Activated naive CD4-positive, alpha-beta T cell (primary cell): ENCODE data around the gene PTPRD.

ENCODE experiments used
- DNase-seq, 4 experiments: peaks; one replicate each; lab custom pipeline; 2025; lab: John Stamatoyannopoulos, UW

The PTPRD gene

DNA sequence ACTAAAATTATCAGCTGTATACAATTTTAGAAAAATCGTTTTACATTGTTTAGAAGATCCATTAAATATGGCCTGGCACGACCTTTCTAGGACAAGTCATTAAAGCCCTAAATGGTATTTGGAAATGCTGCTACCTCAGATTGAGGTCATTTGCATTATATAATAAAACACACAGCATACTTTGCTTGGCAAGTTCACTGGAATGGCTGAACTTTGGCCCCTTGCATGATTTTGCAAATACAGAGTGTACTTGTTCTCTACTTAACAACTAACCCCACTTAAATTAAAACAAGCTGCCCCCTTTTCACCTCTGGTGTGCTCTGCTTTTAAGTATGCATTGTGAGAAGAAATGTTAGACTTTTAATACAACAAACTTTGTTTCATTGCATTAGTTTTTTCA, 860.1 kb downstream of the PTPRD start:
- no peak for DNase-seq

DNA sequence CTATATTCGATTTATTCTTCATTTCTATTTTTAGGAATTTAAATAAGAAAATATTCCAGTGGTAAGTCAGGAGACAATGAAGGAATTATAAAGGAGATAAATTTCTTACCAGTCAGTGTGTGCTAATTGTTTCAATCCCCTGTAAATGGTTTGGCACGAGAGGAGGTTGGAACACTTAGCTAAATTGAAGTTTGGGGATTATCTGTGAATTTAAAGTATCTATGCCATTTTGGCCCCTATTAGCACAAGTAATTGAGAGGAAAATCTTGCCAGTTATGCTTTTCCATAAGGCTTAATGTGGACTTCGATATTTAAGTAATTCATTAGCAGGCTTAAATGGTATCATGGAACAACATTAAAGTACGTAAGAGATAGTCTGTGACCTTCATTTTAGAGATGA, 860.8 kb downstream of the PTPRD start:
- no peak for DNase-seq

DNA sequence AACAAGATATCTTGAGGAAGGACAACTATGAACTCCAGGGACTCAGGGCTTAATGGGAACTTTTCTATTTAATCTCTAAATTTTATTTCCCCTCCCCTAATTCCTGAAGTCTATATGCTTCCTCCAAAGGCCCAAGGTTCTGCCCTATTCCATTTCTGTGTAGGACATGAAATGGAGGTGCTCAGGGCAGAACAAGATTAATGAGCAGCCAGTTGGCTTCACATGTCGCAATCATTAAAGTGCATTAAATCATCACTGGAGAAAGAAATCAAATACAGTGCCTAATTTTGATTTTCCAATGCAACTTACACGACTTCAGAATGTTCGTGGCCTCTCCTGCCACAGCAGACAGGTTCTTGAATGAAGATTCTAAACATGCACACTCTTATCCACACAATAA, 862.1 kb downstream of the PTPRD start:
- no peak for DNase-seq

DNA sequence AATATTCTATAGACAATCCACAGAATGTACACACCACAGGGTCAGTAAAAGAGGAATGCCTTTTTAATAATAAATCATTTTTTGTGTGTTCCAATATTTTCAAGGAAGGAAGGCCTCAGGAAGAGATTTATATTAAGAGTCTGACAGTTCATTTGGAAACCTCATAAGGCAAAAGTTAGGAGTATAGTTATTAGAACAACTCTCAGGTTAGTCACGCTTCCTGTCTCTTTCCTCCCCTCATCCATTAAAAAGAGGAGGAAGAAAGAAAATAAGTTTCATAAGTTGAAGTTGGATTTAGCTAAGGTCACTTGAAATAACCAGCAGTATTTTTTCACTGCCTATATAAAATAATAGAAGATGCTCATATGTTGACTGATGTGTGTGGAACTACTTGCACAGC, 863.2 kb downstream of the PTPRD start:
- DNase-seq = no peak

DNA sequence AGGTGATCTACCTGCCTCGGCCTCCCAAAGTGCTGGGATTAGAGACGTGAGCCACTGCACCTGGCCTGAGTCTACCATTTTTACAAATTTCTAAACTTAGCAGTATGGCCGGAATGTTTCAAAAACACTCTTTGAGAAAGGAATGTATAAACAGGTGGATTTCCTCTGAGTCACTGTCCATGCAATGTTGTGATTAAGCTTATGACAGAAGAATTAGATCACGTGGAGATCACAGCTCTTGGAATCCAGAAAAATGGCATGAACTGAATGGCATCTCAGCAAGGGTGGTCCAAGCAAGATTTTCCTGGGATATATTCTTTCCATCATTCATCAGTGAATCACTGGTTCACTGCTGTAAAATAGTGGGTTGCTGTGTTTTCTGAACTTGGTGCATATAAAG, 865.0 kb downstream of the PTPRD start:
- DNase-seq = no peak

DNA sequence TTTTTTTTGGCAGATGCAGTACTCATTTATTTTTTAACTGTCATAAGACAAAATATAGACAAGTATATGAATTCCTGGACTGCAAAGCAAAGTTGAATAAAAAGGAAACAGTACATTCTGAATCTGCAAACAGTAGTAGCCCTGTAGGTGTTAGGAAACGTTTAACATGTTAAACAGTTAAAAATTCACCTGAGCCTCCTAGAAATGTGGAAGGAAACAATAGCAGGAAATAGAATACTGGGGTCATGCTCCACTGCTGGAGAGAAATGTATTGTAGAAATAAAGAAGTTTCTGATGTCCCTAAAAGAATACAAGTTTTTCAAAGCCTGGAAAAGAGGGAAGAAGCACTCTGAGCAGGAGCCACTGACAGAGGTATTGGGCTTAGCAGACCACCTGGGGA, 866.0 kb downstream of the PTPRD start:
- no peak for DNase-seq

DNA sequence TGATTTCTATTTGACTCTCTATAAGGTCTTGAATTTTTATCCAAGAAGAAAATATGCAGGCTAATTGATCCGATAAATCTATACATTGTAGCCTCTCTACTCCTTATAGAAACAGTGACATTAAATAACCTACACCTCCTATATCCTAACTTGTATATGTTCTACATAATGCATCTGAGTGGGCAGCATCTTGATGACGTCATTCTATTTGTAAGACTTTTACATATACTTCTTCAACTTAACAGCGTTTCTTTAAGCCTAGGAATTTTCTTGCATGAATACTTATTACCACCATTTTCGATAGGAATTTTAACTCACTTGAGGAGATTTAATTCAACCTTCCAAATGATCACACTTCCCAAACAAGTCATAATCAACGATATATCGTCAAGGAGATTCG, 869.0 kb downstream of the PTPRD start:
- no peak for DNase-seq

DNA sequence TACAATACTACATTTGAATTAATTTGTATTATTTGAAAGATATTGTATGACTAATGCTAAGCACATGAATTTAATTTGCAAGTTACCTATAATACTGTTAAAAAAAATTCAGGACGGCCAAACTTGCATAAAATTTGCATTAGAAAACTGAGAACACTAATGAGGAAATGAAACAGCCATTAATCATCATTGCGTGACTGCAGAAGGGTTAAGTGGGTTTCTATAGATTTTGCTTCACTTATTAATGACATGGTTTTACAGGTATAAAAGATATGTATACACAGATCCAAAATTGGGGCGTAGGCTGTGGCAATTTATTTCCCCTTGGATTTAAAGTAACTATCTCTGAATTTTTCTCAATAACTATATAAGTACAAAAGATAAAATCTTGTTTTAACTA, 882.6 kb downstream of the PTPRD start:
- no peak for DNase-seq

DNA sequence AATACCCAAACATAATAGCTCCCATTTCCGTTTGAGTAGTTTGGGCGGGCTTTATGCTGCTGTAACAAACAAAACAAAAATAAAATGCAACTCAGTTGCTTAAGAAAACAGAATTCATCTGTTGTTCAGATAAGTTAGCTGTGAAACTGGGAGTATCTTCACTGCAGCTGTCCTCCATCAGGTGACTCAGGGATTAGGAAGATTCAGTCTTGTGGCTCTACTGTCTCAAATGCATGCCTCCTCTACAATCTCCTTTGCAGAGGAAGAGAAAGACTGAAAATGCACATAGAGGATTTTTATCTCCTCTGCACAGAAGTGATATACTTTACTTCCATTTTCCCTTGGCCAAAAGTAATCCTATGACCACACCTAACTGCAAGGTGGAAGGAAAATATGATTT, 883.7 kb downstream of the PTPRD start:
- DNase-seq = no peak

DNA sequence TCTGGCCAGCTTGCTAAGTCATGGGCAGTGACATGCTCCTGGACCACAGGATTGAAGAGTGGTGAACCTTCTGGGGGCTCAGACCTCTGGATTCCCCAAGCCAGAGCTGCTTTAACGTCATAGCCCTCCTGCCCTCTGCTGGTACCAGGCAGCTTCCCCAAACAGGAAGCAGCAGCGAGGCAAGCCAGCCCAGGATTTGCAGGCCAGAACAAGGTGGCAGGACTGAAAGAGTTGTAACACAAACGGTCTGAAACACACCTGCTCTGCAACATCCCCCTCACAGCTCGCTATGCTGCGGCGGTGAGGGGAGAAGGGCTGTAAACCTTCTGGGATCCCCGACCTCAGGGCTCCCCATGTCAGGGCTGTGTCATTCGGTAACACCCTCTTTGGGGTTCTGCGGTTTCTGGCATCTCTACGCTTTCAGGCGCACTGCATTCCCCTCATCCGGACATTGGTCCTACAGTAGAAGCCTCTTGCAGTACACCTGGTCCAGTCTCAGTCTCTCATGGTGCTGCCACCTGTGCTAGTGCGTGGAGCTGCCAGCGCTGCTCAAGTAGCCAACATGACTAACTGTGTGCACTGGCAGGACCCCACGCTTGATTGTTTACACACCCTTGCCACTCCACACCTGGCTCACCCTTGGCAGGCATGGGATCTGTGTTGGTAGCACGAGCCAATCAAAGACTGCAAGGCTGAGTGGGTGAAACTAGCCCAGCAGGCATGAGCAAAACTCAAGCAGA, 893.3 kb downstream of the PTPRD start:
- no peak for DNase-seq

DNA sequence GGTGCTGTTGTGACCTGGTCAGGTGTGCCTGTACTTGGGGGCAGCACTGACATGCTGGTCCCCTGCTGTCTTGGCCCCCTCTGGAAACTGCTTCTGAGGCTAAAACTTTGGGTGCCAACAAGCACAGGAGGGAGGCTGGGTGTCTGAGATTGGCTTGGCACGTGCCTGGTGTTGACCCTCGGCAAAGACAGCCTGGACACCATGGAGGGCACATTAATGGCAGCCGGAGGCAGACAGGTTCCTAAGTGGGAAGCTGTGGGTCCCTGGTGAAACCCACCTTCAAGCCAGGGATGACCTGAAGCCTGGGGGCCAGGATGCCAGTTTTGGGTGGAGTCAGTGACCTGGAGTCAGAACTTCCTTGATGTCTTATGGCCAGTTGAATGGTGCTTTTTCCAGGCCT, 894.1 kb downstream of the PTPRD start:
- DNase-seq = no peak

DNA sequence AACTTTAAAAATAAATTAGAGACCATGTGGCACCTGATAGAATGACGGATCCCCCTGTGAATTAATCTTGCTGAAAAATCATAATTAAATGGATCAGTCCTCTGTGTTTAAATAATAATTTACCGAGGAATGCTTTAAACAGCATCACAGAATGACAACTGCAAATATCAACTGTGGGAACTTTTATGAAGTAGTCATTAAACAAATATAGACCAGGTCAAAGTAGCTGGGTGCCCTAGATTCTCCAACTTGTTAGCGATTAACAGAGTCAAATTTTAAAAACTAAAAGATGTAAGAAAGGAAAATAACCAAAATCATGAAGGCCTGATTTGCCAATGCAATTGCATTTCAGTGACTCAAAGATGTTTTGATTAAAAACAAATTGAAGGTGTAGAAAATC, 933.4 kb downstream of the PTPRD start:
- no peak for DNase-seq

DNA sequence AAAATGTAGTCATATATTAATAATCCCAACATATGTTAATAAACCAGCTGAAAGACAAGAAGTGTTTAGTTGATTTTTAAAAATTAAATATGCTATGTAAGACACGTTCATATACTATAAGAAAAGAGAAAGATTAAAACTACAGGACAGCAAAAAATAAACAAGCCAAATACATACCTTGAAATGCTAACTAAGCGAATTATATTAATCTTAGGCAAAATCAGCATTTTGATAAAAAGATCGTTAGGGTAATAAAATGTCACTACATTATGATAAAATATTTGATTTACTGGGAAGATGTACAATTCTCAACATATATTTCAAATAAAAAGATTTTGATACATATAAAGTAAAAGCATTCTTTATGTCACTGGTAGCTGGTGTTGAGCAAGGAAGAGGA, 938.3 kb downstream of the PTPRD start:
- DNase-seq = no peak

DNA sequence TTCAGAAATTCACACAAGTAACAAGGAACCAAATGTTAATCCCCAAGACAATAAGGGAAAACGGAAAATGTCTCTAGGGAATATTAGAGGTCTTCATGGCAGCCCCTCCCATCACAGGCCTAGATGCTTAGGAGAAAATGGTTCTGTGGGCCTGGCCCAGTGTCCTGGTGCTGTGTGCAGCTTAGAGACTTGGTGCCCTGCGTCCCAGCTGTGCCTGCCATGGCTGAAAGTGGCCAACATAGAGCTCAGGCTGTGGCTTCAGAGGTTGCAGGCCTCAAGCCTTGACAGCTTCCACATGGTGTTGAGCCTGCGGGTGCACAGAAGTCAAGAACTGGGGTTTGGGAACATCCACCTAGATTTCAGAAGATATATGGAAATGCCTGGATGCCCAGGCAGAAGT, 942.3 kb downstream of the PTPRD start:
- DNase-seq = no peak

DNA sequence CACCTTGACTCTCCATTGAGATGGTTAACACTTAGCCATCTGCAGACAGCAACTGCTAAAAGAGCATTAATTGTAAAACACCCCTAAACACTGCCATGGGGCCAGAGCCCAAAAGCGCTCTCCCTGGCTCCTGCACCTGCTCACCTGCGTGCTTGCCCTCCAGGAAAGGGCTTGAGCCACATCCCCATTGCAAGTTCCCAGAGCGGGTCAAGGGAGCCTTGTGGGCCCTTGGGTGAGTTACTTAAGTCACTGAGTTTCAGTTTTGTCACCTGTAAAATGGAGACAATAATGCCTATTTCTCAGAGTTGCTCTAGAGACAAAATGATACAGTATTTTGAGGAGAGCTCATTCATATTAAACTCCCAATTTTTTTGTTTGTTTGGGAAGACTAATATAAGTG, 967.8 kb downstream of the PTPRD start:
- DNase-seq = no peak

DNA sequence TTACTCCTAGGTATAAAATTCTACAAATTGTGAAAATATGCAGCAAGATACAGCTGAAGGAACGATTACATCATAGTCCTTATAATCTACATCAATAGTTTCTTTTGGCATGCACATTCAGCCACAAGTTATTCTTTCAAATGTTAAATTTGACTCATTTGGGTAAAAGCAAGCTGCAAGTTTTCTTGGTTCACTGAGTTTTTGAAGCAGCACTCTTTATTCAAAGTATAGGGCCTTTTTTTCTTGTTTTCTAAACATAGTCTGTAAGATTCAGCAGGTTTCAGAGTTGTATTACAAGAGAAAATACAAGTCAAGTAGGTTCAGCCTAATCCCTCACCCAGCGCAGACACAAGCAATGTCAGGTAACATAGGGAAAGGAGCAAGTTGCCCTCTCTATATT, 981.5 kb downstream of the PTPRD start:
- no peak for DNase-seq

DNA sequence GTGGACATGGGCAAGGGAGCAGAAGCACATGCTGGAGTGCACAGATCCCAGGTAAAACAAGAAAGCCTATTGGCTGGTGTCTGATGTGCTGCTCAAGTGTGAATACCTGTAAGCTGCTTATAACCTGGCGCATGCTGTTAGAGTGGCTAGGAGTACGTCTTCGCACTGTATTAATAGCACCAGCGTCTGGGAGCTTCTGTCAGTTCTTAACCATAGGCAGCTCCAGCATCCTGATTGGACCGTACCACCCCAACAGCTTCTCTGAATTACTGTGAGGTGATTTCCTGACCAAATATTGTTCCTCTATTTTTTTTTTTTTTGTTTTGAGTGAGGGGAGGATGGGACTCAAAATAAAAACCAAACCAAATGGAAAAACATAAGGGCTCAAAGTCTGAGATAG, 987.6 kb downstream of the PTPRD start:
- no peak for DNase-seq

DNA sequence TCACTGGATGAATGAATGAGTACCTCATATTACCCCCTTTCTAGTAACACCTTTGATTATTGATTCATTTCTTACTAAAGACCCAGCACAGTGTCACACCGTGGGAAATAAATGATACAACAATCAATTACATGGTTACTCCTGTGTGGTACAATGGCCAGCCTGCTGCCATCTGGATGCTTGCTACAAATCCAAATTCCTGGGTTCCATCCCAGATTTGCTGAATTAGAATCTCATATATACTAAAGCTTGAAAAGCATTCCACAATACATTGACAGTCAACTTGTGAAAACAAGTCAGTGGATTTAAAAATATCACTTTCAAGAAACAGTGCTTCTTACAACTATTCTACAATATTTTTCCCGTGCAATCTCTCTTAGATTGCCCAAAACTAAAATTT, 989.3 kb downstream of the PTPRD start:
- DNase-seq = no peak

DNA sequence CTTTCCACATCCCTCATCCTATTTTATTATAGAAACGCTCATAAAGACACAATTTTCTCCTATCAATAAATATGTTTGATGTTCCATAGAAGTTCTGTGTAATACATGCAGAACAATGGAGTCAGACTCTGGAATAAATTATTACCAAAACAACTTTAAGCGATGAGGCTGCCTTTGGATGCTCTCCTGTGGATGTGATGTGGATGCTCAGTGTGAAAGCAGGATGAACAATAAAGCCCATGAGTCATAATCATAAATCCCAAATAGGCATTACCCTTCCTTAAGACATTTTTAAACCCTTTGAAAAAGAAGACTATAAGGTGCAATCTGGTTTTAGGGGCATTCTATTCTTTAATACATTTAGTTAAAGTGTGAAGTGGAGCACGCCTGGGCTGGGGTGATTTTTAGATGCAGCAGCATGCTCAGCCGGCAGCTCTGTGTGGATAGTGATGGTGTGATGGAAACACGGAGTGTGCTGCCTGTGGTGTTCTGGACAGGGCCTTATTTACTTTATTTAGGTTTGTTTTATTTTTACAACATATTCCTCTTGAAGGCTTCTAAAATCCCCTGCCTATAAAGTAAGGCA, 991.4 kb downstream of the PTPRD start:
- DNase-seq = no peak

DNA sequence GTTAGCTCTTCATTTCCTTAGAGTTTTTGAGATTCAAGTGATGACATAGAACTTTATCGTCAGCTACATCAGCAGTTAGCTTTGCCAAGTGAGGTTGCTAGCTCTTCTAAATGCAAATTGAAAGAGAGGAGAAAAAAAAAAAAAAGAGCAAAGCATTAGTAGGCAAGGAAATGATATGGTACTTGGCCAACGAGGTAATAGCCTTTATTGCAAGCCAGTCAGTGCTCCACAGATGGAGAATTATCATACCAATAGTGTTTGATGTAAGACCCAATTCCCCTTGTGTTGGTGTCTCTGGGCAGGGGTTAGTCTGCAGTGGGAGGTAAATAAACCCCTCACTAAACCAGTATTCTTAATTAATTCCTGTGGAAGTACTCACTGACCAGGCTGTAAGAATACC, 992.1 kb downstream of the PTPRD start:
- DNase-seq = no peak

DNA sequence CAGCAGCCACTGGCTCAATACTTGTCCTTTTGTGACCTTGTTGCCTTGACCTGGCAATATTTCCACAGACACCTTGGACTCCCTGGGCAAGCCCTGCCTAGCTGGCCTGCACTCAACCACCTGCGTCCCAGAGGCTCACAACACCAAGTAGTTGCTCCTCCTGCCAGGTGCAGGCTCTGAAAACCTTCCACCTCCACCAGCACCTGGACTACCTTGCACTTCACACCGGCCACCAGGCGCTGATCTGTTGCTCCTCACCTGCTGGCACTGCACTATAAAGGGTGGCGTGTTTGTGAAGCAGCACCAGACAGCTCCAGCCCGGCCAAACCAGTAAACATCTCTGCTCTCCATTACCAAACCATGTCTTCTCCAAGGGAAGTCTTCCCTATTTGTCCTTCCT, 997.7 kb downstream of the PTPRD start:
- no peak for DNase-seq

DNA sequence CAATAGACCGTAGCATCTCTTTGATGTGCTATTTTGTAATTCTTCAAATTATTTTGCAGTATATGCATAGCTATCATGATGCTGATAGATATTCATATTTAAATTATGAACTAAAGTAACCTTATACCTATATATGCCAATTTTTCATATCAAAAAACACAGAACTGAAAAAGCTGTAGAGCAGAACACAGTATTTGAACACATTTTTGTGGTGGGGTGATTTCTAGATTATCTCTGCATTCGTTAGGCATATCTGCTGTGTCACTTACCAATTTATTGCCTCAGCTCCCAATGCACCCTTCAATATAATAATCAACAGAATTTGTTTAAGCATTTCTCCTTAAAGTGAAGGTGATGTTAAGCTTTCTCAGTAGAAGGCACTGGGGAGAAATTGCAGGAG, 998.2 kb downstream of the PTPRD start:
- no peak for DNase-seq

DNA sequence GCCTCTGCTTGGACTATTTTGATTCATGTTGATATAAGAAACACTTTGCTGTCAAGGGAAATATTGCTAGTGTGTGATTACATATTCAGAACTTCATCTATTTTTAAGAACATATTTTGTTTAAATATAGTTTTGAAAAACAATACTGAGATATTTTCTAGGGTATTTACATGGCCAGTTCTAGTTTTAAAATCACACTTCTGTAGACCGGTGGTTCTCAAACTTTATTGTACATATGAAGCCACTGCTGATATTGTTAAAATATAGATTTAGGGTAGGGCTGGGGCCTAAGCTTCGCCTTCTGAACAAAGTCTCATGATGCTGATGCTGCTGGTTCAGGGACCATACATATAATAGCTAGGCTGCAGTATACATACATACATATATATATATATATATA, 1000.0 kb downstream of the PTPRD start:
- no peak for DNase-seq

DNA sequence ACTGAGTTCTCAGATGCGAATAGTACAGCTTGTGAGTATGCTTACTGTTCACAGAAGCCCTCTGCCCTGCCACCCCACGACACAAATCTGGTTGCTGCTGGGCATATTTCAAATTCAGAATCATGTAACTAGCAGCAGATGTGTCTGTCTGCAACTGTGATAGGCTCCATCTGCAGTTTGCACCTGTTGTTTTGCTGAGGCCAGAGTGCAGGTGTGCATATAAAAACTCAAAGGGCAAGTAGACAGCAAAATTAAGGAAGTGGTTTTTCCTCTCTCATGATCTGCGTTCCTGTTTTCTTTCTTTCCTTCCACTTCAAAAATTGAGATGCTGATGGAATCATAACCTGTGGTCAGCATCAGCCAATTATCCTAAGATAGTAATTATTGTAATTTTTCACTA, 1000.5 kb downstream of the PTPRD start:
- DNase-seq = no peak
